ENCODE measurements around the gene RACGAP1.

RACGAP1 gene

GRCh38 chr12:49984476-49985359, 40.6 kb downstream of the RACGAP1 start:
- no peak for DNase-seq

- DNase-seq = no peak
These were observed 41.4 kb downstream of the RACGAP1 start for GRCh38 chr12:49983892-49984291.

GRCh38 chr12:49982246-49983087, 42.8 kb downstream of the RACGAP1 start:
- no peak for DNase-seq

- no peak for DNase-seq
These were observed 44.6 kb downstream of the RACGAP1 start for GRCh38 chr12:49980501-49981349.

GRCh38 chr12:49979791-49980190, 45.5 kb downstream of the RACGAP1 start:
- DNase-seq = no peak

- no peak for DNase-seq
These were observed 46.2 kb downstream of the RACGAP1 start for GRCh38 chr12:49979016-49979586.

GRCh38 chr12:49978125-49978524, 47.2 kb downstream of the RACGAP1 start:
- DNase-seq = no peak

- no peak for DNase-seq
These were observed 48.7 kb downstream of the RACGAP1 start for GRCh38 chr12:49976557-49976956.

GRCh38 chr12:49975318-49975761, 50.0 kb downstream of the RACGAP1 start:
- DNase-seq = no peak

- DNase-seq = no peak
These were observed 50.5 kb downstream of the RACGAP1 start for GRCh38 chr12:49974677-49975317.

GRCh38 chr12:49974231-49974675, 51.0 kb downstream of the RACGAP1 start:
- DNase-seq = no peak

- DNase-seq = no peak
These were observed 51.9 kb downstream of the RACGAP1 start for GRCh38 chr12:49973361-49973830.

- no peak for DNase-seq
These were observed 52.5 kb downstream of the RACGAP1 start, which contains the start of gene AQP6 for GRCh38 chr12:49972641-49973360. Gene AQP6 (plus strand): TSS chr12:49972947. CDS start chr12:49973174, 227 bp downstream.

- no peak for DNase-seq
These were observed 53.2 kb downstream of the RACGAP1 start for GRCh38 chr12:49972129-49972528.

- no peak for DNase-seq
These were observed 54.2 kb downstream of the RACGAP1 start for GRCh38 chr12:49971141-49971540.

GRCh38 chr12:49970658-49971057, 54.6 kb downstream of the RACGAP1 start:
- no peak for DNase-seq

GRCh38 chr12:49969651-49970429, 55.5 kb downstream of the RACGAP1 start:
- no peak for DNase-seq

GRCh38 chr12:49969027-49969426, 56.3 kb downstream of the RACGAP1 start:
- no peak for DNase-seq

- DNase-seq = no peak
These were observed 56.8 kb downstream of the RACGAP1 start for GRCh38 chr12:49968471-49968870.

- no peak for DNase-seq
These were observed 57.5 kb downstream of the RACGAP1 start for GRCh38 chr12:49967777-49968250.
